NCI-H2196 (cell line): ENCODE results near the gene SORL1-AS1.
"Not testable (repeated sequence)": the region's sequence is repeated elsewhere in the genome, so short reads cannot be mapped to it uniquely, and the experiment has no call there.

Source experiments
- DNase-seq: peaks from one replicate; lab custom pipeline; 2025; ENCODE audit not compliant: unreplicated experiment; lab: John Stamatoyannopoulos, UW

SORL1-AS1 gene

GRCh38 chr11:121452609-121453150 is at the start of gene SORL1-AS1:
SORL1-AS1 (minus strand) TSS chr11:121452967.
- DNase-seq = no peak

DNA sequence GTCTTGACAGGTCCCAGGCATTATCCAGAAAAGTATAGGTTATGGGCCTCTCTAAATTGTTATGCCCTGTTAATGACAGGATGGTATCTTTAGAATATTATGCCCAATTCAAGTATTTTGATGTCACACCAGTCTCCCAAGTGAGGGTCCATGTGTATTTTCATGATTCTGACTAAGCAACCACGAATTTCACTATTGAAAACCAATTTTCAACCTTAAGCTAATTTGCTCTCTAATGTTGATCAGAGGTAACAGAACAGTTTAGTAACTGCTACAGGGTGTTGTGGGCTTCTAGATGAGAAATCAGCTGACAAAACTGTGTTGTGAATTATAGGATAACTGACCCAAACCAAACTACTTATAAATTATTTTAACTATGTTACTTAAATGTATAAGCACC is 48.0 kb upstream of the SORL1-AS1 start:
- no peak for DNase-seq

DNA sequence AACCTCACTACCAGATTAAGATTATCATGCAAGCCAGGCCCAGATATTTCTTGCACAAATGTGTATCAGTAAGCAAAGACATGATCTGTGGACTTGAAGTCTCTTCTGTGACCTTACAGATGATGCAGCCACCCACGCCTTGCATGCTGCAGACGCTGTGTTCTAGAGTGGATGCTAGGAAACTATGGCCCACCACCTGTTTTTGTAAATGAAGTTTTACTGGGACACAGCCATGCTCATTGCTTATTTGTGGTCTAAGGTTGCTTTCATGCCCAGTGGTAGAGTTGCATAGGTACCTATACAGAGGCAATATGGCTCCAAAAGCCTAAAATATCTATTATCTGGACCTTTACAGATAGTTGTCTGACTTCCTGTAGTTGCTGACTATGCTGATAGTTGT is 47.5 kb upstream of the SORL1-AS1 start:
- no peak for DNase-seq

DNA sequence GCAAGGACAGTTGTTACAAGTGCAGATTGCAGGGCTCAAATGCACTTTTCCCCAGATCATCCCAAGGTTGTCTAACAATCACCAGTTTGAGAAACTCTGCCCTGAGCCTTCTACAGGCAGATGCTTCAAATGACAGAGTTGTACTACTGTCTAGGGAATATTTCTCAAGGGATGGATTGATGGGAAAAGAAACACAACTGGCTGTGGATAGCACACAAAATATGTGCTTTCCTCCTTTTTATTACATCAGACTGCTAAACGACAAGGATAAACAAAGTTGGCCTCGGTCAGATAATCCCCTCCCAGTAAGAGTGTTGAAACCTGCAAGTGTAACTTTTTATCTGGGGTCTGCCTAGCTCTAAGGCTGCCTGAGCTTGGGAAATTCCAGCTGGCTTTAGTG is 46.6 kb upstream of the SORL1-AS1 start:
- DNase-seq = no peak

- no peak for DNase-seq
These were observed 44.6 kb upstream of the SORL1-AS1 start for GRCh38 chr11:121497176-121497998.

DNA sequence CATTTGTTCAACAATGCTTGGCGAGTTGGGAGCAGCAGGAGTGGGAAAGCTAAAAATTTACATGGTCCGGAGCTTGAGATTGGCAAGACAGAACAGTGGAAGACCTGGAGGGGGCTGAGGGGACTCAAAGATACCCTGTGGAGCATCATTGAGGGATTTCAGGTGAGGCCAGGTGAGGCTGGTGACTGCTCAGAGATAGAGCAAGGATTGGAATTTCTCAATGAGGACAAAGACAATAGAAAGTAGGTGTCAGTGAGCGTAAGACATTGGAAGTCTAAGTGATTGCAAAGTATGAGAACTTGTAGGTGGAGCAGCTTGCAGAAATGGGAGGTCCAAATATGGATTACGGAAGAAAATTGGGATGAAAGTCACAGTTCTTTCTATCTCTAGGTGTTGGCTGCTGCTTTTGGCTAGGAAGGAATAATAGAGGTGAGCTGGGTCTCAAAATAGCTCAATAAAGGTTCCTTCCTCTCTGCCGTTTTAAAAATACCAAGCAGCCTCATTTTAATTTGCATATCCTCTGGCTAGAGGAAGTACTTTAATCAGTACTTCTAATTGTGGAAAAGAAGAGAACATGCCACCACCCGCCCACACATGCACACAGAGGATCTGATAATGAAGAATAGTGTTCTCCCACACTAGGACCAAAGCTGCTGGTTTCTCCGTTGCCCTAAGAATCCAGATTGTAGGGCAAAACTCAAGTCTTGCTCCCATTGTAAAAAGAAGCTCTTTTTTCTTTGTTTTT is 41.8 kb upstream of the SORL1-AS1 start:
- no peak for DNase-seq

GRCh38 chr11:121489823-121490222 is 37.1 kb upstream of the SORL1-AS1 start:
- no peak for DNase-seq

- no peak for DNase-seq
These were observed 35.9 kb upstream of the SORL1-AS1 start for GRCh38 chr11:121488641-121489040.

GRCh38 chr11:121488170-121488569 is 35.4 kb upstream of the SORL1-AS1 start:
- no peak for DNase-seq

GRCh38 chr11:121487191-121487590 is 34.4 kb upstream of the SORL1-AS1 start:
- DNase-seq = no peak

DNA sequence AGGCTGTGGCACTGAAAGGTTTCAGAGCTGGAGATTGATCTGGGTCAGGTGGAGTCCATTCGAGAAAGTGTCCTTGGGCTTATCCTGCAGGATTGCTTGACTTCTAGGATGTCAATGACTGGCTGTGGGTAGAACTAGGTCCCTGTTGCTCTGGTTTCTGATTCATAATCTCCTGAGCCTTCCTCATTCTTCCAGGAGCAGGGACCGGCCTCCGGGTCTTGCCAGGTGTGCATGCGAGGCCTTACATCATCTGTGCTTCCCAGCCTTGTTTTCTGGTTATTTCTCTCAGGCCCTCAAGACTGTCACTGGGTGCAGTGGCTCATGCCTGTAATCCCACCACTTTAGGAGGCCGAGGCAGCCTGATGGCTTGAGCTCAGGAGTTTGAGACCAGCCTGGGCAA is 33.3 kb upstream of the SORL1-AS1 start:
- no peak for DNase-seq

DNA sequence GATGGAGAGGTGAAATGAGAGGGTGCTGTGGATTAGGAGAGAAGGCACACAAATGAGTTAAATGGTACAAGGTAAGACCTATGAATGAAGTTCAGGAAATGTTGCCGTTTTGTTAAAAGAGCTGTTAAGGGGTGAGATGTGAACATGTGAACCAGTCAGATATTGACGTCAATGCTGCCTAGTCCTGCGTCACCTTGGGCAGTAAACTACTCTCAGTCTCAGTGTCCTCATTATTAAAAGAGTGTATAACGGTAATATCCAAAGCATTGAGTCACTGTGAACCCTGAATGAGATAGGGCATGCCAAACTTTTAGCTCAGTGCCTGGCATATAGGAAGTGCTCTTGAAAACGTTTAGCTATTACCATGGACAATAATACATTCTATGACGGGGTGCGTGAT is 32.4 kb upstream of the SORL1-AS1 start:
- DNase-seq = no peak

DNA sequence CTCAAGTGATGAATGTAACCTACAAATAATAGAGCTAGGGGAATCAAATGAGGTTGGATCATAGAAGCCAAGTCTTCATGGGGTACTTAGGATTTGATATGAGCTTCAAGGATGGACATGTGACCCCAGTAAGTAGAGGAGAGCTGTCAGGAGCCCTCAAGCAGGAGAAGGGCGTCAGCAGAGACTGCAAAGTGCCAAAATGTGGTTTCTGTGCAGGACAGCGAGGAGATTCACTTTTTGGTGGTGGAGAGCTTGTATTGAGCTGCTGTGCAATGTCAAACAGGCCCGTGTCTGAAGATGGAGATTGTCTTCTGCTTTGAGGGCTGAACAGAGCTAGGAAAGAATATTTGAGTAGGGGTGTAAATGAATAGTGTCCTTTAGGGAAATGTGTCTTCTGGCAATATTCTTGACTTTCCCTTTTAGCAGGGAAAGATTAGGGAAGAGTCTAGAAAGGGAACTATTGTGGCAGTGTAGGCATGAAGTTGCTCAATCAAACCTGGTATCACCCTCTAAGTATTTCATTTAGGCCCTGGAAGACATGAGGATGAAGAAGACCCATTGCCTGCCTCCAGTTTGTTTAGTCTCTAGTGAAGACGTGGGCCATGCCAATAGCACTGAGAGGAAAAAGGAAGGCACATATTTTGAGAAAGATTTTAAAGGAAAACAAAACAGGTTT is 31.2 kb upstream of the SORL1-AS1 start:
- no peak for DNase-seq

DNA sequence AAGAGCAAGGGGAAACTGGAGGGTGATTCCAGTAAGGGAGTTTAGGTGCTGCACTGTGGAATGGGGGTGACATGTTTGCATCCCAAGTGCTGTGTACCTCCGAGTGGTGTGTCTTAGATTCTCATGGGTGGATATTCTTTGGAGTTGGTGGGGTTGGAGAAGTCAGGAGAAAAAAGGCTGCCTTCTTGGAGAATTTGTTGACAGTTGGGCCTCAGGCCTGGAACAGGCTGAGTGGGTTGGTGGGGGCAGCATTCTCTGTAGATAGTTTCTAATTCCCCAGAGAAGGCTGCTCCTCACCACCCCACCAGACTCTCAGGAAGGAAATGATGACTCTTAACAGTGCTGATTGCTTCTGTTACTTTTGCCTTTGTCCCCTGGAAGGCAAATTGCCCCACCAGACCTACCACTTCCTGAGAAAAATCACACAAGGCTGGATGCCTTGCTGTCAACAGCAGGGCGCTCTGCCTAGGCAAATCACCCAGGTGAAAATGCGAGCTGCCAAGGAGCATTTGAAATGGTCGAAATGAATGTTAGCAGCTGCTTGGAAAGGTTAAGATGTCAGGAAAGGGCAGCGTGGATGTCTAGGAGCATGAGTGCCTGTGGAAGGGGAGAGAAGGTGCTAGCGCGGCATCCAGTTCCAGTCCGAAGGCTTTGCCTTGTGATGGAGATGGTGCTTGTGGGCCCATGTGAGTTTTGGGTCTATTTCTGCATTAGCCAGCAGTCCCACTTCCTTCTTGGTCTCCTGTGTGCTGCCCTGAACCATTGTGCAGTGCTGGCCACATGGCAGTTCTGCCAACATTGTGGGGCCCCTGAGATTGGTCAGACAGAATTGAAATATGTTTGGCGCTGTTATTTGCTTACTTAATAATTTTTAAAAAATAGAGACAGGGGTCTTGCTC is 29.7 kb upstream of the SORL1-AS1 start:
- no peak for DNase-seq

- DNase-seq = not testable (repeated sequence)
These were observed 28.9 kb upstream of the SORL1-AS1 start for GRCh38 chr11:121481484-121482230.

DNA sequence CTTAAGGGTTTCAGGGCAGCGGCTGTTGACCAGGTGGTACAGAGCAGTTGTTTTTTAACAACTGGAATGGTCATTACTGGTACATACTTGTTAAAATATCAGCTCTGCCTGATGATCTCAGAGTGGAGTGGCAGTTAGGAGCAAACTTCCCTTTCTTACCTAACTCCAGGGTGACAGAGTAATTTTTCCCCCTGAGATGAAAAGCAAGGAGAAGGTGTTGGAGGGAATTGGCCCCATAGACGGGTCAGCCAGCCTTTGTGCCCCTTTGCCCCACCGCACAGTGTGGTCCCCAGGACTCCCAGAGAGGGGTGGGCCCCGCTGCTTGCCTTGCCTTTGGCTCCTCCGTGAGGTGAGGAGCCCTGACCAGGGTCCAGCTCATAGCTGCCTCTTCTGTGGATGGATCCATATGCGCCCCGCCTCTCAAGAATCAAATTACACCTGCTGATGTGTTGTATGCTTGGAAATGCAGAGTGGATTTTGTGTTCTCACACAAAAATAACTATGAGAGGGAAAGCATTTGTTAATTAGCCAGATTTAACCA is 27.0 kb upstream of the SORL1-AS1 start:
- no peak for DNase-seq

- no peak for DNase-seq
These were observed 26.3 kb upstream of the SORL1-AS1 start for GRCh38 chr11:121478895-121479697.

DNA sequence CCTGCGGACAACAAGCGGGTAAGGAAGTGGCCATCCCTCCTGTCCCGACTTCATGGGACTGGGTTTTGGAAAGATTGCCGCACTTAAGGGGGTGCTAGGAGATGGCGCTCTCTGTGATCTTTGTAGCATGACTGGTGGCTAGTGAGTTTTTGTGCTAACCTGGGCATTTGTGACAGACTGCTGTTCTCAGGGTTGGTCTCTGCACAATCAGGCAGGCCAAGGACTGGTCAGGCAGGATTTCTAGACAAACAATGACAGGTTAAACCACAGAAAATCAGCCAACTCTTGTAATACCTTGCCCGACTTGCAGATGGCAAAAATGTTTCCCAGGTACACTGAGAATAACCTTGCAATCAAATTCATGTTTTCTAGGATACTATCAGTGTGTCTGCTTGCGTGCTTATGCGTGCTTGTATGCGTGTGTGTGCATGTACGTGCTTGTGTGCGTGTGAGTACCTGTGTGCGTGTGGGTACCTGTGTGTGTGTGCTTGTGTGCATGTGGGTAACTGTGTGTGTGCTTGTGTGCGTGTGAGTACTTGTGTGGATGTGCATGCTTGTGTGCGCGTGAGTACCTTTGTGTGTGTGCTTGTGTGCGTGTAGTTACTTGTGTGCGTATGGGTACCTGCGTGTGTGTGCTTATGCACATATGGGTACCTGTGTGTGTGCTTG is 25.6 kb upstream of the SORL1-AS1 start:
- peak; percentile 41 for DNase-seq
